Endothelial cell of umbilical vein (primary cell): ENCODE data around the gene SRPK2. TPM values are rescaled to one million over a fixed set of nuclear protein-coding genes. Genes with fewer than 3 reads are reported as not detected.

Experiments
- BruUV-seq: library from RNA; stranded (reverse); fragments of 400-500 nt; replicated peaks from 2 replicates; lab custom pipeline; 2021; lab: Mats Ljungman, UMichigan
- CTCF ChIA-PET: fragments of 300-600, 350-600 bp; sonication (Branson Sonifier 250); formaldehyde crosslinking; loops from one replicate; lab custom pipeline; 2021; ENCODE audit warnings: antibody characterized with exemption, inconsistent platforms; lab: Charles Lee
- POLR2A ChIA-PET: fragments of 300-600, 350-600 bp; sonication (Branson Sonifier 250); formaldehyde crosslinking; loops from one replicate; lab custom pipeline; 2021; ENCODE audit warnings: antibody characterized with exemption, inconsistent platforms; lab: Charles Lee
- DNase-seq: peaks from one replicate; pipeline ENCODE4 v3.0.0-alpha.2; 2011; ENCODE audit warnings: low read depth, low spot score
- FAIRE-seq: peaks from 2 replicates; lab custom pipeline; 2011; peaks lifted over from hg19 to GRCh38; lab: Jason Lieb, UNC
- H2AFZ ChIP-seq: 2 replicates; pipeline ENCODE4 v1.6.0; 2012; ENCODE audit warnings: low read depth, low read length, control low read depth, inconsistent platforms
- H3K27ac ChIP-seq: 2 replicates; pipeline ENCODE4 v1.5.1; 2011; ENCODE audit warnings: low read depth, mild to moderate bottlenecking, control low read depth, low read length, moderate library complexity; ENCODE audit not compliant: insufficient read depth
- H3K27me3 ChIP-seq, 2 experiments: 2 replicates each; pipeline versions ENCODE4 v1.6.0 to v1.6.1; 2011; ENCODE audit warnings: low read length in 2 of 2, mixed read lengths in 1 of 2; ENCODE audit not compliant: control insufficient read depth in 2 of 2, insufficient read depth in 2 of 2
- H3K36me3 ChIP-seq, 2 experiments: 2 replicates in 1 of 2; 3 replicates in 1 of 2; pipeline ENCODE4 v1.5.1; 2011; ENCODE audit warnings: low read length in 2 of 2, mild to moderate bottlenecking in 1 of 2, moderate library complexity in 1 of 2; ENCODE audit not compliant: control insufficient read depth in 2 of 2, insufficient read depth in 2 of 2; ENCODE audit errors: extremely low read depth in 1 of 2
- H3K4me1 ChIP-seq: 3 replicates; pipeline ENCODE4 v1.5.1; 2011; ENCODE audit warnings: mild to moderate bottlenecking, low read length; ENCODE audit not compliant: control insufficient read depth, insufficient read depth; ENCODE audit errors: extremely low read depth
- H3K4me2 ChIP-seq: 2 replicates; pipeline ENCODE4 v1.6.1; 2011; ENCODE audit warnings: low read length, control low read depth, mixed read lengths; ENCODE audit not compliant: insufficient read depth
- H3K4me3 ChIP-seq, 3 experiments: fragments of 200-600 bp in 1 of 3; sonication (generic), shearing (Covaris generic) in 1 of 3; replicated peaks in 1 of 3; 2 replicates each; pipeline ENCODE4 v1.5.1; 2011 to 2016; ENCODE audit warnings: control low read depth in 3 of 3, low read length in 3 of 3, mild to moderate bottlenecking in 2 of 3, inconsistent platforms in 1 of 3, low read depth in 1 of 3, moderate library complexity in 1 of 3; ENCODE audit not compliant: insufficient read depth in 1 of 3
- H3K79me2 ChIP-seq: 2 replicates; pipeline ENCODE4 v1.6.0; 2012; ENCODE audit warnings: low read length, inconsistent platforms; ENCODE audit not compliant: control insufficient read depth, insufficient read depth
- H3K9ac ChIP-seq: replicated peaks from 2 replicates; pipeline ENCODE3; 2011; ENCODE audit warnings: low read length, control low read depth; ENCODE audit not compliant: insufficient read depth; ENCODE audit errors: extremely low read depth
- H3K9me1 ChIP-seq: replicated peaks from 3 replicates; pipeline ENCODE4 v1.6.0; 2011; ENCODE audit warnings: mild to moderate bottlenecking, low read length; ENCODE audit not compliant: control insufficient read depth, insufficient read depth; ENCODE audit errors: extremely low read depth
- H3K9me3 ChIP-seq: replicated peaks from 2 replicates; pipeline ENCODE4 v1.5.1; 2012; ENCODE audit warnings: low read length, inconsistent platforms; ENCODE audit not compliant: control insufficient read depth, insufficient read depth
- H4K20me1 ChIP-seq: replicated peaks from 2 replicates; pipeline ENCODE3; 2011; ENCODE audit warnings: mild to moderate bottlenecking, low read length; ENCODE audit not compliant: control insufficient read depth, insufficient read depth; ENCODE audit errors: extremely low read depth
- EZH2 ChIP-seq: IDR thresholded peaks from 2 replicates; pipeline ENCODE4 v1.6.1; 2012; ENCODE audit warnings: borderline replicate concordance, low read depth, mild to moderate bottlenecking, moderate library complexity, low read length, inconsistent platforms; ENCODE audit not compliant: severe bottlenecking
- FOS ChIP-seq: IDR thresholded peaks from 2 replicates; pipeline ENCODE4 v1.6.1; 2011; ENCODE audit warnings: mild to moderate bottlenecking, low read length, moderate library complexity, borderline replicate concordance; ENCODE audit not compliant: insufficient read depth
- JUN ChIP-seq: IDR thresholded peaks from 2 replicates; pipeline ENCODE4 v1.6.1; 2011; ENCODE audit warnings: borderline replicate concordance, low read depth; ENCODE audit not compliant: insufficient read length, insufficient read depth
- MYC ChIP-seq: IDR thresholded peaks from one replicate; pipeline ENCODE4 v1.6.1; 2011; ENCODE audit warnings: mild to moderate bottlenecking, low read depth, low read length
- POLR2A ChIP-seq: IDR thresholded peaks from 2 replicates; pipeline ENCODE4 v1.6.1; 2012; ENCODE audit warnings: low read depth, mild to moderate bottlenecking, control low read depth, low read length
- dilution Hi-C: fragments of 300-500 bp; cut with MboI; formaldehyde crosslinking; loops from one replicate; pipeline ENCODE4 v1.15.0; 2019; ENCODE audit warnings: low sequenced_read_pairs; ENCODE audit not compliant: extremely low pct_ligation_motif_present
- intact Hi-C: fragments of 100-400 bp; cut with micrococcal nuclease; formaldehyde crosslinking; loops from one replicate; pipeline ENCODE4 v1.10.0; 2022
- polyA plus RNA-seq, 4 experiments: library from polyadenylated mRNA; depleted of rRNA in 3 of 4; stranded (reverse) in 3 of 4; unstranded in 1 of 4; fragments of >200 nt; gene quantifications; 2 replicates each; pipeline versions ENCODE4 v1.2.1 to v1.2.3, GENCODE V29; 2011 to 2012; ENCODE audit warnings: missing spikeins in 1 of 4
- total RNA-seq: library from RNA; stranded (reverse); gene quantifications from 2 replicates; pipeline ENCODE4 v1.2.3, GENCODE V29; 2021
- TF ChIP-seq, protein P1 (sequence below), 2 donors: IDR thresholded peaks; 1 replicate in 1 of 2; 2 replicates in 1 of 2; pipeline ENCODE4 v1.5.1; 2011; ENCODE audit warnings: low read length in 2 of 2, mild to moderate bottlenecking in 2 of 2, moderate library complexity in 2 of 2, control low read depth in 1 of 2, inconsistent platforms in 1 of 2, low read depth in 1 of 2; ENCODE audit not compliant: insufficient read depth in 1 of 2; ENCODE audit errors: extremely low read depth in 1 of 2

Gene SRPK2
- total and polyA plus RNA-seq, 2 donors (not counting 3 experiments of a cell fraction or from before 2014, with no cell fraction given): 13.4 to 55.2 TPM

DNA sequence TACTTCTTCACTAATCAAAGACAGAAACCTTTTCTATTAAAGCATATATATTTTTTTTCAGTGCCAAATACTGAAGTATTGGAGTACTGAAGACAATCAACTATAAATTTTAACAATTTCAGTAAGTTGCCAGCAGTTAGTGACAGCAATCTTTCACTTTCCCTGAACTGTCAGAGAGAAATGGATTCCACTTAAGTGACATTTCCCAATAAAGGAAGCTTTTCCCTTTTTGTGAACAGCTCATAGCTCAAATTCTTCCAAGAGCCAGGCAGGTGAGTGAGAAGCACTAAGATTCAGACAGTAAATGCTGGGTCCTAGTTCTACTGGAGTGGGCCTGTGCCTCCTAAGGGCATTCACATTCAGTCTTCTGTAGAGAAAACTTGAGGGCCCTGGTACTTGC, 142.0 kb downstream of the SRPK2 start:
- ChIA-PET POLR2A (no interaction called here), CTCF (no interaction called here)
- BruUV-seq: no TSS peak
- Histone ChIP-seq H3K4me2 (no peak overlapping the region), H4K20me1 (peaks cover 19% of the 10 kb centered on the region), H3K36me3 (no peaks in the 10 kb centered on the region), H3K27me3 (no peaks in the 10 kb centered on the region), H3K9me3 (no peaks in the 10 kb centered on the region), H3K79me2 (peaks cover 31% of the 10 kb centered on the region), H3K9me1 (no peaks in the 10 kb centered on the region), H3K27ac (no peak overlapping the region), H2AFZ (no peak overlapping the region), H3K4me1 (peaks cover 4% of the 10 kb centered on the region), H3K9ac (no peak overlapping the region), H3K4me3 (no peak overlapping the region)
- no peak for FAIRE-seq
- TF ChIP-seq FOS: no peak
- TF ChIP-seq MYC: no peak
- no peak for TF ChIP-seq EZH2
- no peak for TF ChIP-seq POLR2A
- no peak for TF ChIP-seq JUN
- DNase-seq: no peak
- dilution Hi-C loops: no loop called here
- intact Hi-C loops: no loop called here

DNA sequence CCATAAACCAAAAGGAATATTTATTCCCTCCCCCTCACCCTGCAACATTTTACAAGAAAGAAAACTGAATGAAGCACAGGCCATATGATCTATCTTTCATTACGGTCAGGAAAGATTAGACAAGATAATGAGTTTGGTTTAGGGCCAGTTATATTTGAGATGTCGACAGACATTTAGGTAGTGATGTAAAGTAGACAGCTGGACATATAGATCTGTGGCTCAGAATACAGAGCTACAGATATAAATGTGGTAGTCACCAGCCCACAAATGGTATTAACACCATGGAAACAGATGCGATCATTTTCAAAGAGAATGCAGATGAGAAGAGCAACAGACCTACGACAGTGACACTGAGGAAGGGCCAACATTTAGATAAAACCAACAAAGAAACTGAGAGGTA, 142.5 kb downstream of the SRPK2 start:
- H3K4me1 ChIP-seq: peaks cover 4% of the 10 kb centered on the region
- H3K79me2 ChIP-seq: peaks cover 31% of the 10 kb centered on the region
- ChIA-PET CTCF (no interaction called here), POLR2A (no interaction called here)
- dilution Hi-C loops (no loop called here), intact Hi-C loops (no loop called here)
- no peaks in the 10 kb centered on the region for H3K9me3 ChIP-seq
- no peaks in the 10 kb centered on the region for H3K27me3 ChIP-seq
- H4K20me1 ChIP-seq: peaks cover 19% of the 10 kb centered on the region
- no peak overlapping the region for H3K4me3 ChIP-seq
- H3K4me2 ChIP-seq: no peak overlapping the region
- no peak for TF ChIP-seq JUN
- no peak for TF ChIP-seq EZH2
- TF ChIP-seq, protein P1, sequence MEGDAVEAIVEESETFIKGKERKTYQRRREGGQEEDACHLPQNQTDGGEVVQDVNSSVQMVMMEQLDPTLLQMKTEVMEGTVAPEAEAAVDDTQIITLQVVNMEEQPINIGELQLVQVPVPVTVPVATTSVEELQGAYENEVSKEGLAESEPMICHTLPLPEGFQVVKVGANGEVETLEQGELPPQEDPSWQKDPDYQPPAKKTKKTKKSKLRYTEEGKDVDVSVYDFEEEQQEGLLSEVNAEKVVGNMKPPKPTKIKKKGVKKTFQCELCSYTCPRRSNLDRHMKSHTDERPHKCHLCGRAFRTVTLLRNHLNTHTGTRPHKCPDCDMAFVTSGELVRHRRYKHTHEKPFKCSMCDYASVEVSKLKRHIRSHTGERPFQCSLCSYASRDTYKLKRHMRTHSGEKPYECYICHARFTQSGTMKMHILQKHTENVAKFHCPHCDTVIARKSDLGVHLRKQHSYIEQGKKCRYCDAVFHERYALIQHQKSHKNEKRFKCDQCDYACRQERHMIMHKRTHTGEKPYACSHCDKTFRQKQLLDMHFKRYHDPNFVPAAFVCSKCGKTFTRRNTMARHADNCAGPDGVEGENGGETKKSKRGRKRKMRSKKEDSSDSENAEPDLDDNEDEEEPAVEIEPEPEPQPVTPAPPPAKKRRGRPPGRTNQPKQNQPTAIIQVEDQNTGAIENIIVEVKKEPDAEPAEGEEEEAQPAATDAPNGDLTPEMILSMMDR (IDR thresholded peaks at IDR 0.05; ENCODE audit: extremely low read depth in 1 of 2, insufficient read depth in 1 of 2, low read depth in 1 of 2, low read length in 2 of 2): no peak
- no peak overlapping the region for H2AFZ ChIP-seq
- DNase-seq (no peak), FAIRE-seq (no peak)
- H3K36me3 ChIP-seq: no peaks in the 10 kb centered on the region
- H3K9me1 ChIP-seq: no peaks in the 10 kb centered on the region
- no peak overlapping the region for H3K9ac ChIP-seq
- no TSS peak for BruUV-seq
- no peak overlapping the region for H3K27ac ChIP-seq
